GM13976 (cell line): ENCODE measurements around the gene HABP2.

ENCODE experiments used
- DNase-seq: peaks from one replicate; pipeline ENCODE4 v3.0.0; 2012; ENCODE audit warnings: low spot score
- in situ Hi-C: fragments of 300-500 bp; cut with MboI; formaldehyde crosslinking; loops from one replicate; pipeline ENCODE4 v1.12.0; 2022; ENCODE audit warnings: low sequenced_read_pairs, mixed read lengths, inconsistent platforms; ENCODE audit not compliant: unreplicated experiment
- TF ChIP-seq, protein P1 (sequence below): IDR thresholded peaks from 2 replicates; pipeline ENCODE4 v1.5.1; 2012; ENCODE audit warnings: borderline replicate concordance, mild to moderate bottlenecking; ENCODE audit not compliant: insufficient read depth; ENCODE audit errors: extremely low read depth, missing control alignments, control extremely low read depth

Gene HABP2

DNA sequence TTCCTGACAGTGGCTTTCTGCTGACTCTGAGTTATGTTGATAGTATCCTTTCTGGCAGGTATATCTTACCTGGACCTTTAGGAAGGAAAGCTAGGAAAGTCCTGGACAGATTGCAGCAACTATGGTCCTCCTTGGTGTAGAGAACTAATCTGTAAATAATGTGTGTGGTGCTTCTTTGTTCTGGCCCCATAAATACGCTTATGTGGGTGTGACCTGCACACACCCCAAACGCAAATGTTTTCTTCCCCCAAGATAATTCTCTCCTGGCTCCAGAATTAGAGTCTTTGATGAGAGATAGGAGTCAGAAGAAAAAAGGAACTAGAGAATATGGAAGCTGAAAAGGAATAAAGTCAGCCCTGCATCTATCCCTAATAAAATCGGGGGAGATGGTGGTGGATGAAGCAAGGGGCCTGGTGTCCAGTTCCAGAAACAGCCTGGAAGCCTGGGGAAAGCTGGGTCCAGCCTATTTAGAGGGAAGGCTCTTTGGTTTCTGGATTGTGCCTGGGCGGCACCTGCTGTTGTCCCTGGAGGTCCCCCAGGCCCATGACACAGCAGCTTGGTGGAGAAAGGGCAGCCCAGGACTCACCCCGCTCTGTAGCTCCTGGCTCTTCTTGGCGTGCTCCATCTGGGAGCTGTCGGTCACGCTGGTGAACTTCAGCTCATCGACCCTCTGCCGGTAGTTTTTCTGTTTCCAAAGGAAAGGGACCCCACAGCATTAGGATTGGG, 72.8 kb downstream of the HABP2 start:
- no peak for DNase-seq
- TF ChIP-seq, protein P1, sequence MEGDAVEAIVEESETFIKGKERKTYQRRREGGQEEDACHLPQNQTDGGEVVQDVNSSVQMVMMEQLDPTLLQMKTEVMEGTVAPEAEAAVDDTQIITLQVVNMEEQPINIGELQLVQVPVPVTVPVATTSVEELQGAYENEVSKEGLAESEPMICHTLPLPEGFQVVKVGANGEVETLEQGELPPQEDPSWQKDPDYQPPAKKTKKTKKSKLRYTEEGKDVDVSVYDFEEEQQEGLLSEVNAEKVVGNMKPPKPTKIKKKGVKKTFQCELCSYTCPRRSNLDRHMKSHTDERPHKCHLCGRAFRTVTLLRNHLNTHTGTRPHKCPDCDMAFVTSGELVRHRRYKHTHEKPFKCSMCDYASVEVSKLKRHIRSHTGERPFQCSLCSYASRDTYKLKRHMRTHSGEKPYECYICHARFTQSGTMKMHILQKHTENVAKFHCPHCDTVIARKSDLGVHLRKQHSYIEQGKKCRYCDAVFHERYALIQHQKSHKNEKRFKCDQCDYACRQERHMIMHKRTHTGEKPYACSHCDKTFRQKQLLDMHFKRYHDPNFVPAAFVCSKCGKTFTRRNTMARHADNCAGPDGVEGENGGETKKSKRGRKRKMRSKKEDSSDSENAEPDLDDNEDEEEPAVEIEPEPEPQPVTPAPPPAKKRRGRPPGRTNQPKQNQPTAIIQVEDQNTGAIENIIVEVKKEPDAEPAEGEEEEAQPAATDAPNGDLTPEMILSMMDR: no peak
- in situ Hi-C loops: no loop called here

DNA sequence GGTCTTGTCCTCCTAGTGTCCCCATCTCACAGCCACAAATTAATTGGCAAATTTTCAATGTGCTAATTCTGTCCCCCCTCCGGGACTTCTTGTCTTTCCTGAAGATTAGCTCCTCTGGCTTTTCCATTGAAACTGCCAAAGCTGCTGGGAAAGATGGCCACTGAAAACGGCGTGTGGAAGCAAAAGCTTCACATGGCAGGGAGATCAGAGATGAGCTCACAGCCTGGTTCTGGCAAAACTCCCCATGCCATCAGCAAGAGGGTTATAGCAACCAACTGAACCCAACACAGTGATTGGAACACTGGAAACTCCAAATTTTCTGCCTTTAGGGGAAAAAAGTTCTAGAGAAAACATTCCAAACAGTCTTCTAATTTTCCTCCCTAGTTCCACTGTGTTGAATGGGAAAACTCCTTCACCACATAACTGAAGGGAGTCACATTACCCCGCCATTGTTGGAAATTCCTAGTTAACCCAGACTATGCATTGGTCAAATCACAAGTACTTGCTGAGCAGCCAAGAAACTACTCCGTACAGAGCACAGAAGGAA, 74.0 kb downstream of the HABP2 start:
- no peak for DNase-seq
- TF ChIP-seq, protein P1: no peak
- in situ Hi-C loops: no loop called here

- in situ Hi-C loops: no loop called here
- TF ChIP-seq, protein P1: no peak
- no peak for DNase-seq
Measured at GRCh38 chr10:113627836-113628235, 75.0 kb downstream of the HABP2 start.

DNA sequence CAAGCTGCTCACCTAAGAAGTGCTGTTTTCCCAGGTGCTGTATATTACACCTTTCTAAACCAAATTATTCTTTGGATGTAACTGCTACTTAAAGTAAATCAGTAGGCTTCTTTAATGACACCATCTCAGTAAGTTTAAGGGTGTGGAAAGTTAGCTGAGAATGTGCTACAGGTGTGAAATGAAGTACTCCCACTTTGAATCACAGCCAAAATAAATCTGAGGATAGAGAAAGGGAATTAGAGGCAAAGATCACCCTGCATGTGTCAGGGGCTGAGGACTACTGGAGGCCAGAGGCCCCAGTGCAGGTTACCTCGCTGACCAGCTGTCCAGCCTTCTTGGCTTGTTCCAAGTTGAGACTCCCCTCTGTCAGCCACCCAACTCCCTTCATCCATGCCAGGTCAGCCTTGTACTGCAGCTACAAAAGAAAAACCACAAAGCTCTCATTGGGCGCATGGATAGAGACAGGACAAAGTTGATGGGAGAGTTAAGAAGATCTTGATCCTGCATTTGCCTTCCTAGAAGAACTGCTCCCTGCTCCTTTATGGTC, 75.8 kb downstream of the HABP2 start:
- in situ Hi-C loops: no loop called here
- DNase-seq: no peak
- TF ChIP-seq, protein P1: no peak

- DNase-seq: no peak
- in situ Hi-C loops: no loop called here
- TF ChIP-seq, protein P1: no peak
Measured at GRCh38 chr10:113630929-113631533, 78.2 kb downstream of the HABP2 start.

GRCh38 chr10:113631684-113632367, 79.0 kb downstream of the HABP2 start:
- in situ Hi-C loops: no loop called here
- no peak for DNase-seq
- TF ChIP-seq, protein P1: no peak
